Gastrocnemius medialis (tissue), 4 donors: ENCODE measurements around the gene PLXND1. TPM values are rescaled to one million over a fixed set of nuclear protein-coding genes. Genes with fewer than 3 reads are reported as not detected.

ENCODE experiments used
- ATAC-seq, 2 donors: fragments of 150-250 bp; one replicate each; pipeline ENCODE4 v1.9.1; 2016
- DNase-seq, 2 donors: peaks; one replicate each; pipeline ENCODE4 v3.0.0-alpha.2; 2019
- H3K27ac ChIP-seq, 4 donors: fragments of 200-600 bp; sonication (generic); 1 replicate in 1 of 4; 2 replicates in 3 of 4; pipeline ENCODE4 v1.5.1; 2016 to 2018; ENCODE audit warnings: mild to moderate bottlenecking in 2 of 4, moderate library complexity in 1 of 4
- H3K27me3 ChIP-seq, 3 donors: fragments of 200-600 bp; sonication (generic) in 2 of 3; 1 replicate in 1 of 3; 2 replicates in 2 of 3; pipeline versions ENCODE4 v1.5.1 to v1.6.0; 2016 to 2019; ENCODE audit warnings: mild to moderate bottlenecking in 1 of 3, moderate library complexity in 1 of 3
- H3K36me3 ChIP-seq, 2 donors: fragments of 200-600 bp; sonication (generic) in 1 of 2; one replicate each; pipeline ENCODE4 v1.5.1; 2017 to 2018
- H3K4me1 ChIP-seq, 2 donors: fragments of 200-600 bp; sonication (generic) in 1 of 2; one replicate each; pipeline ENCODE4 v1.5.1; 2016 to 2017; ENCODE audit warnings: mild to moderate bottlenecking in 2 of 2
- H3K4me3 ChIP-seq, 4 donors: fragments of 200-600 bp; sonication (generic) in 3 of 4; 1 replicate in 1 of 4; 2 replicates in 3 of 4; pipeline ENCODE4 v1.5.1; 2016 to 2019; ENCODE audit warnings: mild to moderate bottlenecking in 2 of 4
- H3K9me3 ChIP-seq, 3 donors: fragments of 200-600 bp; sonication (generic) in 2 of 3; 1 replicate in 1 of 3; 2 replicates in 2 of 3; pipeline ENCODE4 v1.5.1; 2016 to 2019
- POLR2A ChIP-seq, 2 donors: fragments of 450-650 bp; IDR thresholded peaks; one replicate each; pipeline ENCODE4 v1.6.1; 2017; ENCODE audit warnings: antibody characterized with exemption in 2 of 2, mild to moderate bottlenecking in 2 of 2, moderate library complexity in 2 of 2
- in situ Hi-C, 4 donors: fragments of 200-750 bp; cut with MboI; loops; one replicate each; pipeline versions ENCODE4 v1.15.0 to v1.8.0; 2017; ENCODE audit warnings: low sequenced_read_pairs in 4 of 4
- intact Hi-C: fragments of 100-400 bp; cut with DNase I; formaldehyde crosslinking; loops from one replicate; pipeline ENCODE4 v1.15.1; 2023; ENCODE audit warnings: low total_unique reads
- total RNA-seq, 4 donors: library from RNA; depleted of rRNA; stranded (reverse); fragments of >200 nt; gene quantifications; one replicate each; pipeline versions ENCODE4 v1.1.0 to v1.2.3, GENCODE V29; 2016
- TF ChIP-seq, protein P1 (sequence below), 5 experiments: fragments of 450-650 bp in 3 of 5; fragments of 200-600 bp in 2 of 5; sonication (generic) in 2 of 5; IDR thresholded peaks in 4 of 5; conservative IDR thresholded peaks in 1 of 5; 1 replicate in 4 of 5; 2 replicates in 1 of 5; pipeline ENCODE4 v1.5.1; 2016 to 2019; ENCODE audit warnings: antibody characterized with exemption in 5 of 5, mild to moderate bottlenecking in 3 of 5, moderate library complexity in 3 of 5

The PLXND1 gene
- total RNA-seq, 4 donors from 2014 or later = 15.7 to 70.9 (median 19.9) TPM

DNA sequence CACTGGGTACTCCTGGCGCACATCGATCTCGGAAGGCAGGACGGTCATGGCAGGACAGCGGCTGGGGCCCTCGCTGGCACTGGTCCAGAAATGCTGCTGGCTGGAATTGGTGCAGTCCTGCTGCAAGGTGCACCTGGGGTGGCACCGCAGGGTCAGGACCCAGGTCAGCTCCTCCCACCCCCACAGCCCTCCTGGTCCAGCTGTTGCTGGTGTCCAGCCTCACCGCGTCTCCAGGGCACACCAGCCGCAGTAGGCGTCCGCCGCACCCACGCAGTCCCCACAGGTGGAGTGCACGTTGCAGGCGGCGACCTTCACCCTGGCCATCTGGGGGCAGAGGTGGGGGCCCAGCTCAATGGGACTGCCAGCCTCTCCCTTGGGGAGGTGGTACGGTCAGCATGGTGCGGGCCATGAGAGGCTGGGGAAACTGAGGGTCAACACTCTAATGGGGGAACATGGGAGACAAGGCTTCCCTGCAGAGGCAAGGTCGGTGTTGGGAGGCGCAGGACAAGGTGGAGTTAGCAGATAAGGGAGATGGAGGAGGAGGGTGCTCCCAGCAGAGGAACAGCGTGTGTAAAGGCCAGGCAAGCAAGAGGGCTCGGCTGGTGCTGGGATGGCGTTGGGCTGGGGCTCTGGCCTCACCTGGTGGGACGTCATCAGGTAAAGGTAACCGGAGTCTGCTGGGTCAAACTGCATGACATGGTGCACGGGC, 20.4 kb downstream of the PLXND1 start:
- no peak for DNase-seq
- in situ Hi-C loops = no loop called here
- no peak overlapping the region for H3K27ac ChIP-seq

DNA sequence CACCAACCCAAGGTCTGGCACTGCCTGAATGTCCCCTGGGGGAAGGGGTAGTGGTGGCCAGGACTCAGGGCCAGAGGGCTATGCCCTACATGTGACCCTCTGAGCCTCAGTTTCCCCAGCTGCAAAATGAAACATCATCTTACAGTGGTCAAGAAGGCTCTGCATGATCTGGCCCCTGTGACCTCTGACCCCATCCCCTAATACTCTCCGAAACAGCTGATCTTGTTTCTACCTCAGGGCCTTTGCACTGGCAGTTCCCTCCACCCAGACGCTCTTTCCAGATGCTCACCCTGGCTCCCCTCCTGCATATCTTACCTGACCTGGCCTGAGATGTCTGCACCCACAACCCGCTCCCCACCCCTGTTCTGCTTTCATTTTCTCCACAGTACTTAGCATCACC, 21.8 kb downstream of the PLXND1 start:
- Histone ChIP-seq H3K4me1 (no peaks in the 10 kb centered on the region), H3K36me3 (no peaks in the 10 kb centered on the region), H3K9me3 (no peaks in the 10 kb centered on the region), H3K27ac (no peak overlapping the region), H3K4me3 (no peak overlapping the region), H3K27me3 (no peaks in the 10 kb centered on the region)
- DNase-seq (no peak), ATAC-seq (no peak)
- intact Hi-C loops (no loop called here), in situ Hi-C loops (no loop called here)
- TF ChIP-seq, protein P1, sequence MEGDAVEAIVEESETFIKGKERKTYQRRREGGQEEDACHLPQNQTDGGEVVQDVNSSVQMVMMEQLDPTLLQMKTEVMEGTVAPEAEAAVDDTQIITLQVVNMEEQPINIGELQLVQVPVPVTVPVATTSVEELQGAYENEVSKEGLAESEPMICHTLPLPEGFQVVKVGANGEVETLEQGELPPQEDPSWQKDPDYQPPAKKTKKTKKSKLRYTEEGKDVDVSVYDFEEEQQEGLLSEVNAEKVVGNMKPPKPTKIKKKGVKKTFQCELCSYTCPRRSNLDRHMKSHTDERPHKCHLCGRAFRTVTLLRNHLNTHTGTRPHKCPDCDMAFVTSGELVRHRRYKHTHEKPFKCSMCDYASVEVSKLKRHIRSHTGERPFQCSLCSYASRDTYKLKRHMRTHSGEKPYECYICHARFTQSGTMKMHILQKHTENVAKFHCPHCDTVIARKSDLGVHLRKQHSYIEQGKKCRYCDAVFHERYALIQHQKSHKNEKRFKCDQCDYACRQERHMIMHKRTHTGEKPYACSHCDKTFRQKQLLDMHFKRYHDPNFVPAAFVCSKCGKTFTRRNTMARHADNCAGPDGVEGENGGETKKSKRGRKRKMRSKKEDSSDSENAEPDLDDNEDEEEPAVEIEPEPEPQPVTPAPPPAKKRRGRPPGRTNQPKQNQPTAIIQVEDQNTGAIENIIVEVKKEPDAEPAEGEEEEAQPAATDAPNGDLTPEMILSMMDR (IDR thresholded peaks at IDR 0.05 in 4 of 5, conservative IDR thresholded peaks at IDR 0.05 in 1 of 5) = no peak
- TF ChIP-seq POLR2A (IDR thresholded peaks at IDR 0.05) = no peak

More for the DNA sequence above, 20.4 kb downstream of the PLXND1 start:
- no peaks in the 10 kb centered on the region for H3K36me3 ChIP-seq
- H3K9me3 ChIP-seq = no peaks in the 10 kb centered on the region
- no peak for ATAC-seq
- no peak for TF ChIP-seq POLR2A (IDR thresholded peaks at IDR 0.05)
- TF ChIP-seq, protein P1 (IDR thresholded peaks at IDR 0.05 in 4 of 5, conservative IDR thresholded peaks at IDR 0.05 in 1 of 5) = no peak
- no peak overlapping the region for H3K4me3 ChIP-seq
- intact Hi-C loops = no loop called here
- peaks cover 7 to 14% of the 10 kb centered on the region in 2 donors for H3K4me1 ChIP-seq
- no peaks in the 10 kb centered on the region for H3K27me3 ChIP-seq

DNA sequence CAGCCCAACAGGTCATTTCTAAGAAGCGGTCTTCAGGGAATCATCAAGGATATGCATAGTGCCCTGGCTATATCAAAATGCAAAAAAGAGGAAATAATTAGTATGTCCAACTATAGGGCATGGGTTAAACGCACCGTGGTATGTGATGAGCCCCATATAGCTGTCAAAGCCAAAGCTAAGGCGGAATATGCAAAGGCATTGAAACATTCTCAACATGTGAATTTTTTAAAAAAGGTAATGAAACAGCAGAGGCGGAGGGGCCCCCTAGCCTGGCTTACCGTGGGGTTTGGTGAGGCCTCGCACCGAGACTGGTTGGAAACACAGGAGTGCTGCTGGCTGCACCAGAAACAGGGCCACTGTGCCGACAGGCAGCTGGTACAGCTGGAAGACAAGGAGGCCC, 23.2 kb downstream of the PLXND1 start:
- ATAC-seq (no peak), DNase-seq (no peak)
- in situ Hi-C loops = no loop called here
- intact Hi-C loops = no loop called here
- Histone ChIP-seq H3K9me3 (no peaks in the 10 kb centered on the region), H3K27me3 (no peaks in the 10 kb centered on the region), H3K36me3 (no peaks in the 10 kb centered on the region), H3K27ac (no peak overlapping the region), H3K4me1 (peaks cover 0 to under 1% of the 10 kb centered on the region in 2 donors), H3K4me3 (no peak overlapping the region)
- TF ChIP-seq, protein P1 (IDR thresholded peaks at IDR 0.05 in 4 of 5, conservative IDR thresholded peaks at IDR 0.05 in 1 of 5) = no peak
- no peak for TF ChIP-seq POLR2A (IDR thresholded peaks at IDR 0.05)

DNA sequence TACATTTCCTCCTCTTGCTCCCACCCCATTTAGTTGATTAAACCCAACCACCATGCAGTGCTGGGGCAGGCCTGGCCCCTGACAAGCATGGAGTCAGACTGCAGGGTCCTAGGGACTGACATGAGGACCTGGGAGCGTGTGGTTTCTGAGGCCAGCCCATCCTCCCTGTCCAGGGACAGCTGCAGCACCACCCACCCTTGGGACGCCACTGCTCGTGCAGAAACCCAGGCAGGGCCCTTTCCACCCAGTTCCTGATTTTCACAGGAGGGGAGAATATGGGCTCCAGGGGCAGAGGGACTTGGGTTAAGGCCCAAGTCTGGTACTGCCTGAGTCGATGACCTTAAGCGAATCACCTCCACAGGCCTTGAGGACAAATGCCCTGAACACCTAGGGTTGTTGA, 23.7 kb downstream of the PLXND1 start:
- no peaks in the 10 kb centered on the region for H3K36me3 ChIP-seq
- in situ Hi-C loops (no loop called here), intact Hi-C loops (no loop called here)
- H3K9me3 ChIP-seq = no peaks in the 10 kb centered on the region
- no peak for ATAC-seq
- H3K27me3 ChIP-seq = no peaks in the 10 kb centered on the region
- H3K4me3 ChIP-seq = no peak overlapping the region
- no peak overlapping the region for H3K27ac ChIP-seq
- no peak for DNase-seq
- H3K4me1 ChIP-seq = peaks cover under 1 to 6% of the 10 kb centered on the region in 2 donors
- no peak for TF ChIP-seq POLR2A (IDR thresholded peaks at IDR 0.05)
- TF ChIP-seq, protein P1 (IDR thresholded peaks at IDR 0.05 in 4 of 5, conservative IDR thresholded peaks at IDR 0.05 in 1 of 5) = no peak

DNA sequence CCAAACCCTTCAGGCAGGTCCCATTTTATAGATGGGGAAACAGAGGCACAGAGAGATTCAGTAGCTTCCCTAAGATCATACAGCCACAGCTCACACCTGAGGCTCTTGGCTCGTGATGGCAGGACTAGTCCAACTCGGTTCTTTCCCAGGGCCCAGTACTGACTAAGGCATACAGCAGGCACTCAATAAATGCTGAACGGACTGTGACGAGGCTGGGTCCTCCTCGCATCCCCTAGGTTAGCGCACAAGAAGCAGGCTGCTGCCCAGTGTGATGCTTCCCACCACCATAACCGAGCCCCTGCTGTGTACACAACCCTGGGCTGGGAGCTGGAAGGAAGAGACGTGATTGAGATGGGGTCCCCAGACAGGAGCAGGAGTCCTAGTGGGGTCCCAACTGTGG, 24.9 kb downstream of the PLXND1 start:
- Histone ChIP-seq H3K4me3 (no peak overlapping the region), H3K4me1 (peaks cover 11% of the 10 kb centered on the region in 2 donors), H3K27me3 (no peaks in the 10 kb centered on the region), H3K36me3 (no peaks in the 10 kb centered on the region), H3K9me3 (no peaks in the 10 kb centered on the region), H3K27ac (no peak overlapping the region)
- TF ChIP-seq, protein P1 (IDR thresholded peaks at IDR 0.05 in 4 of 5, conservative IDR thresholded peaks at IDR 0.05 in 1 of 5) = no peak
- TF ChIP-seq POLR2A (IDR thresholded peaks at IDR 0.05) = no peak
- ATAC-seq (no peak), DNase-seq (no peak)
- intact Hi-C loops = no loop called here
- in situ Hi-C loops = no loop called here
